ENCODE data around the gene TRPC4AP. TPM values are rescaled to one million over a fixed set of nuclear protein-coding genes. Genes with fewer than 3 reads are reported as not detected.
A peak's percentile ranks its signal among the peaks of the same experiment; 100 is the strongest.

Gene TRPC4AP
- total RNA-seq, 4 donors from 2014 or later = 57.3 to 85.3 (median 70.1) TPM

DNA sequence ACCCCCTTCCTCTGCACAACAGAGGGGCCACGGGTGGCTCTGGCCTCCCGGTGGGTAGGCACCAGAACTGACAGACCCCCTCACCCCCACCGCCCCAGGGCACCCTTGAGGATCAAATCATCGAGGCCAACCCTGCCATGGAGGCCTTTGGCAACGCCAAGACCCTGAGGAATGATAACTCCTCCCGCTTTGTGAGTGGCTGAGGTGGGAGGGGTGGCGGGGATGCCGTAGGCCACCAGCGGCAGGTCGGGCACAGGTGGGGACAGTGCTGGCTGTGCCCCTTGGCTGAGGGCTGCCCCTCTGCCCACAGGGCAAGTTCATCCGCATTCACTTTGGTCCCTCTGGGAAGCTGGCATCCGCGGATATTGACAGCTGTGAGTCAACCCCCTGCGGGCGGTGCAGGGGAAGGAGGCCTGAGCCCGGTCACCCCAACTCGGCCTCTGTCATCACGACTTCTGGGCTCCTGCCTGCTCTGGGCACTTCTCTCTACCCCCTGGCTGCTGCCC, 107.8 kb downstream of the TRPC4AP start:
- Histone ChIP-seq H3K9me3 (no peaks in the 10 kb centered on the region), H3K36me3 (no peaks in the 10 kb centered on the region), H3K27me3 (peaks cover 14% of the 10 kb centered on the region), H3K4me1 (peaks cover 10 to 25% (median 20%) of the 10 kb centered on the region in 4 donors), H3K27ac (no peak overlapping the region), H3K4me3 (no peak overlapping the region)
- intact Hi-C loops (cut with DNase I; ENCODE audit: low total_unique reads) = no loop called here
- in situ Hi-C loops (cut with MboI; ENCODE audit: low pct_ligation_motif_present in 1 of 4, low pct_unique_long_range_greater_than_20kb in 1 of 4, low sequenced_read_pairs in 3 of 4) = no loop called here
- DNase-seq = no peak
- TF ChIP-seq, protein P1, sequence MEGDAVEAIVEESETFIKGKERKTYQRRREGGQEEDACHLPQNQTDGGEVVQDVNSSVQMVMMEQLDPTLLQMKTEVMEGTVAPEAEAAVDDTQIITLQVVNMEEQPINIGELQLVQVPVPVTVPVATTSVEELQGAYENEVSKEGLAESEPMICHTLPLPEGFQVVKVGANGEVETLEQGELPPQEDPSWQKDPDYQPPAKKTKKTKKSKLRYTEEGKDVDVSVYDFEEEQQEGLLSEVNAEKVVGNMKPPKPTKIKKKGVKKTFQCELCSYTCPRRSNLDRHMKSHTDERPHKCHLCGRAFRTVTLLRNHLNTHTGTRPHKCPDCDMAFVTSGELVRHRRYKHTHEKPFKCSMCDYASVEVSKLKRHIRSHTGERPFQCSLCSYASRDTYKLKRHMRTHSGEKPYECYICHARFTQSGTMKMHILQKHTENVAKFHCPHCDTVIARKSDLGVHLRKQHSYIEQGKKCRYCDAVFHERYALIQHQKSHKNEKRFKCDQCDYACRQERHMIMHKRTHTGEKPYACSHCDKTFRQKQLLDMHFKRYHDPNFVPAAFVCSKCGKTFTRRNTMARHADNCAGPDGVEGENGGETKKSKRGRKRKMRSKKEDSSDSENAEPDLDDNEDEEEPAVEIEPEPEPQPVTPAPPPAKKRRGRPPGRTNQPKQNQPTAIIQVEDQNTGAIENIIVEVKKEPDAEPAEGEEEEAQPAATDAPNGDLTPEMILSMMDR (IDR thresholded peaks at IDR 0.05) = no peak
- TF ChIP-seq POLR2A (IDR thresholded peaks at IDR 0.05) (no peak), EP300 (IDR thresholded peaks at IDR 0.05; ENCODE audit: low read depth) (no peak), POLR2AphosphoS5 (IDR thresholded peaks at IDR 0.05) (no peak)
- WGBS, 2 donors (ENCODE audit: low coverage in 1 of 2) = 82% methylated on average over 18 of the region's 18 CpGs; no CpG with 5 or more reads in 1 of the 2 donors

DNA sequence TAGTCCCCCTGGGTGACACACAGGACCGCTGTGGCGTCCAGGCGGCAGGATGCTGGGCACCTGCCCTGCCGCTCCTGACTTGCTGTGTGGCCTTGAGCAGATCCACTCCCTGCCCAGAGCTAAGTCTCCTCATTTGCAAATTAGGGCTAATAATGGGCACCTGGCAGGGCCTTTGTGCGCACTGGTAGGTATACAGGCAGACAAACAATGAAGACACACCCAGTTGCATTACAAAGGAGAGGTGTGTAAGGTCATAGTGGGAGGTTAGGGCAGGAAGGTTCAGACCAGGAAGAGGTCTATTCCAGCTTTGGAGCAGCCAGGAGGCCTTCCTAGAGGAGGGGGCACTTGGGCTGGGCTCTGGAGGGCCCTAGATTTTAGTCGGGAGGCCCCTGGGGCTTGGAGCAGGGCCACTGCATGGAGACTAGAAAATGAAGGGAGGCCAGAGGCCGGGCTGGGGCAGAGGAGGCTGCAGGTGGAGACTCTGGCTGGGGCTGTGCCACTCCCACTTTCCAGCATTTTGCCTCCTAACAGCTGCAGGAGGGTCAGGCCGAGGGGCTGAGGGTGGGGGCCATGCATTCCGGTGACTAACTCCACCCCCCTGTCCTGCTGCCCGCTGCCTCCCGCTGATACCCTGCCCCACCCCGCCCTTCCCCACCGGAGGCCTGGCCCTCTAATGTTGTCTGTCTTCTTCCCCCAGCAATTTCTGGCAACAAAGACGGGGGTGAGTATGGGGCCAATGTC, 108.4 kb downstream of the TRPC4AP start:
- DNase-seq = peak; percentile 33
- intact Hi-C loops (cut with DNase I; ENCODE audit: low total_unique reads) = no loop called here
- peaks cover 14% of the 10 kb centered on the region for H3K27me3 ChIP-seq
- H3K36me3 ChIP-seq = no peaks in the 10 kb centered on the region
- no peaks in the 10 kb centered on the region for H3K9me3 ChIP-seq
- H3K27ac ChIP-seq = peak overlapping the region in 2 of 4 donors; percentile 22 to 46
- TF ChIP-seq POLR2A (IDR thresholded peaks at IDR 0.05) (no peak), EP300 (IDR thresholded peaks at IDR 0.05; ENCODE audit: low read depth) (no peak), POLR2AphosphoS5 (IDR thresholded peaks at IDR 0.05) (no peak)
- TF ChIP-seq, protein P1 (IDR thresholded peaks at IDR 0.05) = no peak
- WGBS, 2 donors (ENCODE audit: low coverage in 1 of 2) = 27% methylated on average over 13 of the region's 14 CpGs; no CpG with 5 or more reads in 1 of the 2 donors
- in situ Hi-C loops (cut with MboI; ENCODE audit: low pct_ligation_motif_present in 1 of 4, low pct_unique_long_range_greater_than_20kb in 1 of 4, low sequenced_read_pairs in 3 of 4) = no loop called here
- H3K4me1 ChIP-seq = peaks cover 10 to 25% (median 20%) of the 10 kb centered on the region in 4 donors
- H3K4me3 ChIP-seq = no peak overlapping the region

DNA sequence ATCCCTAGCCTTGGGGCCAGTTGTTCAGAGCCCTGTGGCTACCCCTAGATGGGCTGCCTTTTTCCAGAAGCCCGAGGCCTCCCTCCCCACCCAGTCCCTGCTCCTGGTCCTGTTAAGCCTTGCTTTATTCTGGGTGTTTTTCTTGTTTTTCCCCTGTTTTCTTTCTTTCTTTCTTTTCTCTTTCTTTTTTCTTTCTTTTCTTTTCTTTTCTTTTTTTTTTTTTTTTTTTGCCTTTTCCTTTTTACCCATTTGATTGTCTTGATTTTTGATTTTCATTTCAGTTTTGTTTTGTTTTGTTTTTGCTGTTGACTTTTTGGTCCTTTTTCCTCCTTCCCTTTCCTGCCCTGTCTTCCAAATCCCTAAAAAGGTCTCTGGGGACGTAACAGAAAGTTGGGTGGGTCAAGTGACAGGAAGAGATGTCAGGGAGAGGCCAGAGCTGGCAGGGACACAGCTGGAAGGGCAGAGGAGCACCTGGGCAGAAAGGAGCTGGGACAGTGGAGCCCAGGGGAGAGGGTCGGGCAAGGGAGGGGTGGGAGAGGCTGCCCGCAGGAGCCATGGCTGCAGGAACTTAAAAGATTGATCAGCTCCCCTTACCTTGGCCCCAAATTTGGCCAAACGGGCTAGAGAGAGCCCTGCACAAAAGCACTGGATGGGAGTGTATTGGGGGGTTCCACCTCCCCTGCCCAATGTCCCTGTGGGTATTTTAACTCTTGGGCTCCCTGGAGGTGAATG, 109.4 kb downstream of the TRPC4AP start:
- DNase-seq = no peak
- Histone ChIP-seq H3K4me3 (no peak overlapping the region), H3K27me3 (peaks cover 14% of the 10 kb centered on the region), H3K36me3 (no peaks in the 10 kb centered on the region), H3K9me3 (no peaks in the 10 kb centered on the region), H3K27ac (peak overlapping the region in 2 of 4 donors; percentile 13 to 46), H3K4me1 (peaks cover 10 to 25% (median 20%) of the 10 kb centered on the region in 4 donors)
- intact Hi-C loops (cut with DNase I; ENCODE audit: low total_unique reads) (no loop called here), in situ Hi-C loops (cut with MboI; ENCODE audit: low pct_ligation_motif_present in 1 of 4, low pct_unique_long_range_greater_than_20kb in 1 of 4, low sequenced_read_pairs in 3 of 4) (no loop called here)
- TF ChIP-seq EP300 (IDR thresholded peaks at IDR 0.05; ENCODE audit: low read depth) = no peak
- TF ChIP-seq POLR2A (IDR thresholded peaks at IDR 0.05) = no peak
- TF ChIP-seq, protein P1 (IDR thresholded peaks at IDR 0.05) = no peak
- TF ChIP-seq POLR2AphosphoS5 (IDR thresholded peaks at IDR 0.05) = no peak
- WGBS, 2 donors (ENCODE audit: low coverage in 1 of 2) = 45 to 71% methylated on average over 1 to 5 of the region's 5 CpGs

All from transverse colon (tissue), 4 donors.